ENCODE measurements around the gene ZBTB7C. TPM values are rescaled to one million over a fixed set of nuclear protein-coding genes. Genes with fewer than 3 reads are reported as not detected.

The ZBTB7C gene
- polyA plus RNA-seq, 1 of the 3 experiments (the other 2 are of a cell fraction), result 0.05 TPM

DNA sequence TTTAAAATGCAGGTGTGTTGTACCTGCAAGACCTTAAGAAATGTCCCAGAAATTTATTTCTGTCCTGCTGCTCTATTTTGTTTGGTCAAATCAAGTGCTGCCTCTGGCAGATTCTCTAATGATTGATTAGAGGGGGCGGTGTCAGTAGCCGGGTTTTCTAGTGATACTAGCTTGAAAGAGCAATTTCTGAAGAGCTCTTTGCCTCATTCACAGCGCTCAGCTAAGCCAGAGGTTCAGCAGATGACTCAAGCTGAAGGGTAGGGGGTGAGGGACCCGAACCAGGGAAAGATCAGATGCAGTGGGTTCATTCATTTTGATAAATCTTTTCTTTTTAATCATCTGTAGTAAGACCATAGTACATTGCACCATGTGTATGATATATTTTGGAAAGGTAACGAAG lies 15.0 kb downstream of the ZBTB7C start:
- Histone ChIP-seq H3K9me2 (no peaks in the 10 kb centered on the region), H3F3A (replicated peaks; ENCODE audit: insufficient read depth) (no peaks in the 10 kb centered on the region), H2AFZ (ENCODE audit: low read depth) (no peak overlapping the region), H3K27ac (ENCODE audit: low read depth in 2 of 2, low read length in 1 of 2) (no peak overlapping the region), H3K4me1 (ENCODE audit: control insufficient read depth in 1 of 2, insufficient read depth in 2 of 2, low read depth in 1 of 2, low read length in 1 of 2) (peaks cover 0 to 6% of the 10 kb centered on the region in 2 experiments; a peak in 2 of 4 replicates), H3K79me2 (ENCODE audit: insufficient read depth) (no peaks in the 10 kb centered on the region), H3K4me3 (ENCODE audit: low read depth in 2 of 2, low read length in 1 of 2) (no peak overlapping the region), H3K9me3 (no peaks in the 10 kb centered on the region), H3K36me3 (replicated peaks in 1 of 2; ENCODE audit: control insufficient read depth in 1 of 2, insufficient read depth in 2 of 2, low read length in 1 of 2) (no peaks in the 10 kb centered on the region), H3K27me3 (ENCODE audit: insufficient read depth) (peaks cover 26% of the 10 kb centered on the region), H3K4me2 (no peak overlapping the region), H3K9ac (no peak overlapping the region), H4K20me1 (ENCODE audit: insufficient read depth) (no peaks in the 10 kb centered on the region)
- ChIA-PET CTCF (interaction anchor here (2.4 kb wide), 1 partner anchor 17 kb away, joined by 8 read pairs; no protein-coding TSS in a partner anchor), POLR2A (no interaction called here)
- WGBS (ENCODE audit: low lambda C conversion rate), result 55% methylated on average over 5 of the region's 5 CpGs
- DNase-seq, result no peak
- TF ChIP-seq RXRA (IDR thresholded peaks at IDR 0.05; ENCODE audit: borderline replicate concordance, low read depth) (no peak), POLR2AphosphoS5 (IDR thresholded peaks at IDR 0.05; ENCODE audit: low read depth, low read length) (no peak), NFIC (IDR thresholded peaks at IDR 0.05; ENCODE audit: borderline replicate concordance) (no peak), YY1 (IDR thresholded peaks at IDR 0.05; ENCODE audit: low read depth) (no peak), TCF12 (IDR thresholded peaks at IDR 0.05) (no peak), SIN3A (IDR thresholded peaks at IDR 0.05; ENCODE audit: borderline replicate concordance, low read depth, low read length) (no peak), MEF2A (IDR thresholded peaks at IDR 0.05; ENCODE audit: borderline replicate concordance, low read depth) (no peak), MXI1 (IDR thresholded peaks at IDR 0.05; ENCODE audit: low read depth, low read length) (no peak), ELF1 (IDR thresholded peaks at IDR 0.05) (no peak), FOSL2 (IDR thresholded peaks at IDR 0.05; ENCODE audit: borderline replicate concordance, low read depth) (no peak), EZH2phosphoT487 (IDR thresholded peaks at IDR 0.05; ENCODE audit: borderline replicate concordance, low read depth) (no peak), TEAD4 (IDR thresholded peaks at IDR 0.05; ENCODE audit: borderline replicate concordance, insufficient read depth) (no peak), FOXM1 (IDR thresholded peaks at IDR 0.05; ENCODE audit: low read depth) (no peak)
- TF ChIP-seq, protein P1, sequence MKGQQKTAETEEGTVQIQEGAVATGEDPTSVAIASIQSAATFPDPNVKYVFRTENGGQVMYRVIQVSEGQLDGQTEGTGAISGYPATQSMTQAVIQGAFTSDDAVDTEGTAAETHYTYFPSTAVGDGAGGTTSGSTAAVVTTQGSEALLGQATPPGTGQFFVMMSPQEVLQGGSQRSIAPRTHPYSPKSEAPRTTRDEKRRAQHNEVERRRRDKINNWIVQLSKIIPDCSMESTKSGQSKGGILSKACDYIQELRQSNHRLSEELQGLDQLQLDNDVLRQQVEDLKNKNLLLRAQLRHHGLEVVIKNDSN (IDR thresholded peaks at IDR 0.05; ENCODE audit: borderline replicate concordance, low read depth), result no peak
- TF ChIP-seq, protein P2, sequence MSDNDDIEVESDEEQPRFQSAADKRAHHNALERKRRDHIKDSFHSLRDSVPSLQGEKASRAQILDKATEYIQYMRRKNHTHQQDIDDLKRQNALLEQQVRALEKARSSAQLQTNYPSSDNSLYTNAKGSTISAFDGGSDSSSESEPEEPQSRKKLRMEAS (IDR thresholded peaks at IDR 0.05; ENCODE audit: low read depth), result no peak
- TF ChIP-seq, protein P3, sequence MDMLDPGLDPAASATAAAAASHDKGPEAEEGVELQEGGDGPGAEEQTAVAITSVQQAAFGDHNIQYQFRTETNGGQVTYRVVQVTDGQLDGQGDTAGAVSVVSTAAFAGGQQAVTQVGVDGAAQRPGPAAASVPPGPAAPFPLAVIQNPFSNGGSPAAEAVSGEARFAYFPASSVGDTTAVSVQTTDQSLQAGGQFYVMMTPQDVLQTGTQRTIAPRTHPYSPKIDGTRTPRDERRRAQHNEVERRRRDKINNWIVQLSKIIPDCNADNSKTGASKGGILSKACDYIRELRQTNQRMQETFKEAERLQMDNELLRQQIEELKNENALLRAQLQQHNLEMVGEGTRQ (IDR thresholded peaks at IDR 0.05; ENCODE audit: borderline replicate concordance, low read depth, low read length), result no peak
- TF ChIP-seq, protein P4, sequence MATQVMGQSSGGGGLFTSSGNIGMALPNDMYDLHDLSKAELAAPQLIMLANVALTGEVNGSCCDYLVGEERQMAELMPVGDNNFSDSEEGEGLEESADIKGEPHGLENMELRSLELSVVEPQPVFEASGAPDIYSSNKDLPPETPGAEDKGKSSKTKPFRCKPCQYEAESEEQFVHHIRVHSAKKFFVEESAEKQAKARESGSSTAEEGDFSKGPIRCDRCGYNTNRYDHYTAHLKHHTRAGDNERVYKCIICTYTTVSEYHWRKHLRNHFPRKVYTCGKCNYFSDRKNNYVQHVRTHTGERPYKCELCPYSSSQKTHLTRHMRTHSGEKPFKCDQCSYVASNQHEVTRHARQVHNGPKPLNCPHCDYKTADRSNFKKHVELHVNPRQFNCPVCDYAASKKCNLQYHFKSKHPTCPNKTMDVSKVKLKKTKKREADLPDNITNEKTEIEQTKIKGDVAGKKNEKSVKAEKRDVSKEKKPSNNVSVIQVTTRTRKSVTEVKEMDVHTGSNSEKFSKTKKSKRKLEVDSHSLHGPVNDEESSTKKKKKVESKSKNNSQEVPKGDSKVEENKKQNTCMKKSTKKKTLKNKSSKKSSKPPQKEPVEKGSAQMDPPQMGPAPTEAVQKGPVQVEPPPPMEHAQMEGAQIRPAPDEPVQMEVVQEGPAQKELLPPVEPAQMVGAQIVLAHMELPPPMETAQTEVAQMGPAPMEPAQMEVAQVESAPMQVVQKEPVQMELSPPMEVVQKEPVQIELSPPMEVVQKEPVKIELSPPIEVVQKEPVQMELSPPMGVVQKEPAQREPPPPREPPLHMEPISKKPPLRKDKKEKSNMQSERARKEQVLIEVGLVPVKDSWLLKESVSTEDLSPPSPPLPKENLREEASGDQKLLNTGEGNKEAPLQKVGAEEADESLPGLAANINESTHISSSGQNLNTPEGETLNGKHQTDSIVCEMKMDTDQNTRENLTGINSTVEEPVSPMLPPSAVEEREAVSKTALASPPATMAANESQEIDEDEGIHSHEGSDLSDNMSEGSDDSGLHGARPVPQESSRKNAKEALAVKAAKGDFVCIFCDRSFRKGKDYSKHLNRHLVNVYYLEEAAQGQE (IDR thresholded peaks at IDR 0.05; ENCODE audit: low read depth, low read length), result no peak
- TF ChIP-seq, protein P5, sequence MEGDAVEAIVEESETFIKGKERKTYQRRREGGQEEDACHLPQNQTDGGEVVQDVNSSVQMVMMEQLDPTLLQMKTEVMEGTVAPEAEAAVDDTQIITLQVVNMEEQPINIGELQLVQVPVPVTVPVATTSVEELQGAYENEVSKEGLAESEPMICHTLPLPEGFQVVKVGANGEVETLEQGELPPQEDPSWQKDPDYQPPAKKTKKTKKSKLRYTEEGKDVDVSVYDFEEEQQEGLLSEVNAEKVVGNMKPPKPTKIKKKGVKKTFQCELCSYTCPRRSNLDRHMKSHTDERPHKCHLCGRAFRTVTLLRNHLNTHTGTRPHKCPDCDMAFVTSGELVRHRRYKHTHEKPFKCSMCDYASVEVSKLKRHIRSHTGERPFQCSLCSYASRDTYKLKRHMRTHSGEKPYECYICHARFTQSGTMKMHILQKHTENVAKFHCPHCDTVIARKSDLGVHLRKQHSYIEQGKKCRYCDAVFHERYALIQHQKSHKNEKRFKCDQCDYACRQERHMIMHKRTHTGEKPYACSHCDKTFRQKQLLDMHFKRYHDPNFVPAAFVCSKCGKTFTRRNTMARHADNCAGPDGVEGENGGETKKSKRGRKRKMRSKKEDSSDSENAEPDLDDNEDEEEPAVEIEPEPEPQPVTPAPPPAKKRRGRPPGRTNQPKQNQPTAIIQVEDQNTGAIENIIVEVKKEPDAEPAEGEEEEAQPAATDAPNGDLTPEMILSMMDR (IDR thresholded peaks at IDR 0.05), result no peak

Data from SK-N-SH (cell line).